ENCODE measurements around the gene ZC3HAV1.

Gene ZC3HAV1

DNA sequence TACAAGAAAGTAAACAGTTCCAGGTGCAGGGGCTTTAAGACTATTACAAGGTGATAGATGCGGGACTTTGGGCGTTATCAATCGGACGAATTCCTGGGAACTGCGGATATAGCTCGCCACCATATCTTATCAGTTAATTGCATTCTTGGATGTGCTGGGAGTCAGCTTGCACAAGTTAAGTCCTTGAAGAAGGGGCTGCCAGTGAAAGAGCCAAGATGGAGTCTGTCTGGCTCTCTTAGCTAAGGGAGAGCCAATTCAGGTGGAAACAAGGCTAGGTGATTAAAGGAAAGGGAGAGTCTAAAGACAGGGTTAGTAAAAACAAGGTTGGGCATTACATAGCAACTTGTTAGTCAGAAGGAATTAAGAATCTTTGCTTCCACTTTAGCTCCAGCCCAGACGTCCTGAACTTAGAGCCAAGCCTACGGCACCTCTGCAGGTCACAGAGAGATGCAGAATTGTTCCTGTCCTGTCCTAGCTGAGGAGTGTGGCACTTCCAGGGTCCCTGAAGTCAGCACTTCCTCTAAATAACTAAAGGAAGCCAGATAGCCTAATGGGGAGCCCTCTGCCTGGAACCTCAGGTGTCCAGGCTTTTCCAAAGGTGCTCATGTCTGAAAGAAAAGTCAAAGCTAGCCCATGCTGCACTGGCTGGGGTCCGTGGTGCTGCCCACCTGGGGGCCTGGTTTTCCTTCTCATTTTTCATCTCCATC lies 17.3 kb downstream of the ZC3HAV1 start:
- ATAC-seq = no peak
- TF ChIP-seq ESRRG (CRISPR knock-in tag; IDR thresholded peaks at IDR 0.05) (no peak), SNAI2 (CRISPR knock-in tag; IDR thresholded peaks at IDR 0.05) (no peak), BACH2 (CRISPR knock-in tag; IDR thresholded peaks at IDR 0.05; ENCODE audit: borderline replicate concordance) (no peak)

DNA sequence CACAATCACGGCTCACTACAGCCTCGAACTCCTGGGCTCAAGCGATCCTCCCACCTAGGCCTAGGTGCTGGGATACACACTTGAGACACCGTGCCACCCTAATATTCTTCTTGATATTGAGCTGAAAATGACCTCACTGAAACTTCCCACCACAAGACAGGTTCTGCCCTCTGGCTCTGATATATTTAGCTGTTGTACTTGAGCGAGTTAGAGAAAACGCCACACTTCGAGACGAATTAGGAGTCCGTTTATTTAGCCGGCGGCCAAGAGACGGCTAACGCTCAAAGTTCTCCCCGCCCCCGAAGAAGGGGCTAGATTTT lies 17.9 kb downstream of the ZC3HAV1 start:
- no peak for ATAC-seq
- TF ChIP-seq ZNF70 (CRISPR knock-in tag; IDR thresholded peaks at IDR 0.05) (no peak), ZC3H10 (CRISPR knock-in tag; IDR thresholded peaks at IDR 0.05) (no peak), OSR1 (CRISPR knock-in tag; IDR thresholded peaks at IDR 0.05) (no peak), ESRRG (CRISPR knock-in tag; IDR thresholded peaks at IDR 0.05) (no peak), ISL1 (CRISPR knock-in tag; IDR thresholded peaks at IDR 0.05) (no peak)
- TF ChIP-seq, protein P1, sequence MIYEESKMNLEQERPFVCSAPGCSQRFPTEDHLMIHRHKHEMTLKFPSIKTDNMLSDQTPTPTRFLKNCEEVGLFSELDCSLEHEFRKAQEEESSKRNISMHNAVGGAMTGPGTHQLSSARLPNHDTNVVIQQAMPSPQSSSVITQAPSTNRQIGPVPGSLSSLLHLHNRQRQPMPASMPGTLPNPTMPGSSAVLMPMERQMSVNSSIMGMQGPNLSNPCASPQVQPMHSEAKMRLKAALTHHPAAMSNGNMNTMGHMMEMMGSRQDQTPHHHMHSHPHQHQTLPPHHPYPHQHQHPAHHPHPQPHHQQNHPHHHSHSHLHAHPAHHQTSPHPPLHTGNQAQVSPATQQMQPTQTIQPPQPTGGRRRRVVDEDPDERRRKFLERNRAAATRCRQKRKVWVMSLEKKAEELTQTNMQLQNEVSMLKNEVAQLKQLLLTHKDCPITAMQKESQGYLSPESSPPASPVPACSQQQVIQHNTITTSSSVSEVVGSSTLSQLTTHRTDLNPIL (CRISPR knock-in tag; IDR thresholded peaks at IDR 0.05; ENCODE audit: low read depth) = no peak
- TF ChIP-seq, protein P2, sequence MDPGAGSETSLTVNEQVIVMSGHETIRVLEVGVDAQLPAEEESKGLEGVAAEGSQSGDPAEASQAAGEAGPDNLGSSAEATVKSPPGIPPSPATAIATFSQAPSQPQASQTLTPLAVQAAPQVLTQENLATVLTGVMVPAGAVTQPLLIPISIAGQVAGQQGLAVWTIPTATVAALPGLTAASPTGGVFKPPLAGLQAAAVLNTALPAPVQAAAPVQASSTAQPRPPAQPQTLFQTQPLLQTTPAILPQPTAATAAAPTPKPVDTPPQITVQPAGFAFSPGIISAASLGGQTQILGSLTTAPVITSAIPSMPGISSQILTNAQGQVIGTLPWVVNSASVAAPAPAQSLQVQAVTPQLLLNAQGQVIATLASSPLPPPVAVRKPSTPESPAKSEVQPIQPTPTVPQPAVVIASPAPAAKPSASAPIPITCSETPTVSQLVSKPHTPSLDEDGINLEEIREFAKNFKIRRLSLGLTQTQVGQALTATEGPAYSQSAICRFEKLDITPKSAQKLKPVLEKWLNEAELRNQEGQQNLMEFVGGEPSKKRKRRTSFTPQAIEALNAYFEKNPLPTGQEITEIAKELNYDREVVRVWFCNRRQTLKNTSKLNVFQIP (CRISPR knock-in tag; IDR thresholded peaks at IDR 0.05; ENCODE audit: borderline replicate concordance, low read depth) = no peak

DNA sequence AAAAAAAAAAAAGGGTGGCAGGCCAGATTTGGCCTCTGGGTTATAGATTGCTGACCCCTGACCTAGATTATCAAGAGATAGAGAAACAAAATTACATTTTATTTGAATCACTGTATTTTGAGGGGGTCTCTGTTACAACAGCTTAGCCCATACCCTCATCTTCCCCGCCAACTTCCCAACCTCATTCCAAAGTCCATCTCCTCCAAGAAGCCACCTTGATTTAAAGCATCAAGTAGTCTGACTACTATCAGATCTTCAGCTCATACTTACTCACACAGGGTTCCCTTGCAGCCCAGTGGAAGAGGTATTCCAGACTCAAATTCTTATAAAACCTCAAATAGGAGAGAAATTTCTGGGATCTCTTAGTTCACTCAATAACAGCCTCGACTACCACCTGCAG lies 20.4 kb downstream of the ZC3HAV1 start:
- ATAC-seq = no peak
- TF ChIP-seq ESRRG (CRISPR knock-in tag; IDR thresholded peaks at IDR 0.05) (no peak), OSR1 (CRISPR knock-in tag; IDR thresholded peaks at IDR 0.05) (no peak), GLIS3 (CRISPR knock-in tag; IDR thresholded peaks at IDR 0.05) (no peak), ZNF70 (CRISPR knock-in tag; IDR thresholded peaks at IDR 0.05) (no peak), PPARA (CRISPR knock-in tag; IDR thresholded peaks at IDR 0.05; ENCODE audit: borderline replicate concordance) (no peak)
- TF ChIP-seq, protein P2 (CRISPR knock-in tag; IDR thresholded peaks at IDR 0.05; ENCODE audit: borderline replicate concordance, low read depth) = no peak

DNA sequence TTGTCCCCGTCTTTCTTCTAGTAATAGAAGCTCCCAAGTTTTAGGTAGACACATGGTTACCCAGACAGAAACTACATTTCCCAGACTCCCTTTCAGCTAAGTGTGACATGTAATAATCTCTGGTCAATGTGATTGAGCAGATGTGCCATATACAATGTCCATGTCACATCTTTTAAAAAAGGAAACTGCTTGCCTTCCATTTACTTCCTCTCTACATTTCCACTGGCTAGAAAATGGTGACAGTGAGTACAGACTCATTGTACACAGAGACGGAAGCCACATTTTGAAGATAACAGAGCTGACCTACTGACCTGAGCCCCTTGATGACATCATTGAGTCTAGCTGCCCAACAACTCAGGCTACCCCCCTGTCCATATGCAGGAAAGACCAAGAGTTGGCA lies 21.3 kb downstream of the ZC3HAV1 start:
- TF ChIP-seq, protein P3, sequence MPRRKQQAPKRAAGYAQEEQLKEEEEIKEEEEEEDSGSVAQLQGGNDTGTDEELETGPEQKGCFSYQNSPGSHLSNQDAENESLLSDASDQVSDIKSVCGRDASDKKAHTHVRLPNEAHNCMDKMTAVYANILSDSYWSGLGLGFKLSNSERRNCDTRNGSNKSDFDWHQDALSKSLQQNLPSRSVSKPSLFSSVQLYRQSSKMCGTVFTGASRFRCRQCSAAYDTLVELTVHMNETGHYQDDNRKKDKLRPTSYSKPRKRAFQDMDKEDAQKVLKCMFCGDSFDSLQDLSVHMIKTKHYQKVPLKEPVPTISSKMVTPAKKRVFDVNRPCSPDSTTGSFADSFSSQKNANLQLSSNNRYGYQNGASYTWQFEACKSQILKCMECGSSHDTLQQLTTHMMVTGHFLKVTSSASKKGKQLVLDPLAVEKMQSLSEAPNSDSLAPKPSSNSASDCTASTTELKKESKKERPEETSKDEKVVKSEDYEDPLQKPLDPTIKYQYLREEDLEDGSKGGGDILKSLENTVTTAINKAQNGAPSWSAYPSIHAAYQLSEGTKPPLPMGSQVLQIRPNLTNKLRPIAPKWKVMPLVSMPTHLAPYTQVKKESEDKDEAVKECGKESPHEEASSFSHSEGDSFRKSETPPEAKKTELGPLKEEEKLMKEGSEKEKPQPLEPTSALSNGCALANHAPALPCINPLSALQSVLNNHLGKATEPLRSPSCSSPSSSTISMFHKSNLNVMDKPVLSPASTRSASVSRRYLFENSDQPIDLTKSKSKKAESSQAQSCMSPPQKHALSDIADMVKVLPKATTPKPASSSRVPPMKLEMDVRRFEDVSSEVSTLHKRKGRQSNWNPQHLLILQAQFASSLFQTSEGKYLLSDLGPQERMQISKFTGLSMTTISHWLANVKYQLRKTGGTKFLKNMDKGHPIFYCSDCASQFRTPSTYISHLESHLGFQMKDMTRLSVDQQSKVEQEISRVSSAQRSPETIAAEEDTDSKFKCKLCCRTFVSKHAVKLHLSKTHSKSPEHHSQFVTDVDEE (CRISPR knock-in tag; IDR thresholded peaks at IDR 0.05) = no peak
- TF ChIP-seq BACH2 (CRISPR knock-in tag; IDR thresholded peaks at IDR 0.05; ENCODE audit: borderline replicate concordance) (no peak), ZNF8 (CRISPR knock-in tag; IDR thresholded peaks at IDR 0.05) (no peak), ZC3H10 (CRISPR knock-in tag; IDR thresholded peaks at IDR 0.05) (no peak), ZFP3 (CRISPR knock-in tag; IDR thresholded peaks at IDR 0.05) (no peak), TOX (CRISPR knock-in tag; IDR thresholded peaks at IDR 0.05; ENCODE audit: borderline replicate concordance) (no peak), ZFP30 (CRISPR knock-in tag; IDR thresholded peaks at IDR 0.05) (no peak), PPARA (CRISPR knock-in tag; IDR thresholded peaks at IDR 0.05; ENCODE audit: borderline replicate concordance) (no peak), TCF4 (CRISPR knock-in tag; IDR thresholded peaks at IDR 0.05; ENCODE audit: borderline replicate concordance) (no peak), OSR1 (CRISPR knock-in tag; IDR thresholded peaks at IDR 0.05) (no peak), ZNF565 (CRISPR knock-in tag; conservative IDR thresholded peaks at IDR 0.05; ENCODE audit: low read depth) (no peak), SNAI2 (CRISPR knock-in tag; IDR thresholded peaks at IDR 0.05) (no peak), ESRRG (CRISPR knock-in tag; IDR thresholded peaks at IDR 0.05) (no peak)
- TF ChIP-seq, protein P1 (CRISPR knock-in tag; IDR thresholded peaks at IDR 0.05; ENCODE audit: low read depth) = no peak
- TF ChIP-seq, protein P4, sequence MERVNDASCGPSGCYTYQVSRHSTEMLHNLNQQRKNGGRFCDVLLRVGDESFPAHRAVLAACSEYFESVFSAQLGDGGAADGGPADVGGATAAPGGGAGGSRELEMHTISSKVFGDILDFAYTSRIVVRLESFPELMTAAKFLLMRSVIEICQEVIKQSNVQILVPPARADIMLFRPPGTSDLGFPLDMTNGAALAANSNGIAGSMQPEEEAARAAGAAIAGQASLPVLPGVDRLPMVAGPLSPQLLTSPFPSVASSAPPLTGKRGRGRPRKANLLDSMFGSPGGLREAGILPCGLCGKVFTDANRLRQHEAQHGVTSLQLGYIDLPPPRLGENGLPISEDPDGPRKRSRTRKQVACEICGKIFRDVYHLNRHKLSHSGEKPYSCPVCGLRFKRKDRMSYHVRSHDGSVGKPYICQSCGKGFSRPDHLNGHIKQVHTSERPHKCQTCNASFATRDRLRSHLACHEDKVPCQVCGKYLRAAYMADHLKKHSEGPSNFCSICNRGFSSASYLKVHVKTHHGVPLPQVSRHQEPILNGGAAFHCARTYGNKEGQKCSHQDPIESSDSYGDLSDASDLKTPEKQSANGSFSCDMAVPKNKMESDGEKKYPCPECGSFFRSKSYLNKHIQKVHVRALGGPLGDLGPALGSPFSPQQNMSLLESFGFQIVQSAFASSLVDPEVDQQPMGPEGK (CRISPR knock-in tag; IDR thresholded peaks at IDR 0.05; ENCODE audit: borderline replicate concordance) = no peak
- ATAC-seq = 0 out of 3 replicates have a peak, but pooled peaks have one; percentile 24

All from SK-N-SH treated with all-trans-retinoic acid at 6 μM for 48 hours (cell line).